ENCODE results near the gene LMBR1.

DNA sequence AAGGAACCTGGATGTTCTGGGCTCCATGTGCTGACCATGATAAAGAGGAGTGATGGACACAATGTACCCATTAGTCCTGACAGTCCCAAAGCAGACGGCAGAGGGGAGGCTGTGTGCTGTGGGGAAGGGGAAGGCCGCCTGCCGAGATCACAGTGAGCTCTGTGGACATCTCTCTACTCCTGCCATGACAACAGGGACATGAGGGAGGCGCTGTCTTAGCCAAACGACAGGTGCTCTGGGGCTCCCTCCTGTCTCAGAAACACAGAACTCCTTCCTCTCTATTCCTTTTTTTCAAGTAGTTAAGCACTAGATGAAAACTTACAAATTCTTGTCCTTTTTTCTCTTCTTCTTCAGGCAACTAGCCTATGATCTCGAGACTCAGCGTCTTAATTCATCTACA, 139.4 kb downstream of the LMBR1 start:
- TF ChIP-seq, protein P1, sequence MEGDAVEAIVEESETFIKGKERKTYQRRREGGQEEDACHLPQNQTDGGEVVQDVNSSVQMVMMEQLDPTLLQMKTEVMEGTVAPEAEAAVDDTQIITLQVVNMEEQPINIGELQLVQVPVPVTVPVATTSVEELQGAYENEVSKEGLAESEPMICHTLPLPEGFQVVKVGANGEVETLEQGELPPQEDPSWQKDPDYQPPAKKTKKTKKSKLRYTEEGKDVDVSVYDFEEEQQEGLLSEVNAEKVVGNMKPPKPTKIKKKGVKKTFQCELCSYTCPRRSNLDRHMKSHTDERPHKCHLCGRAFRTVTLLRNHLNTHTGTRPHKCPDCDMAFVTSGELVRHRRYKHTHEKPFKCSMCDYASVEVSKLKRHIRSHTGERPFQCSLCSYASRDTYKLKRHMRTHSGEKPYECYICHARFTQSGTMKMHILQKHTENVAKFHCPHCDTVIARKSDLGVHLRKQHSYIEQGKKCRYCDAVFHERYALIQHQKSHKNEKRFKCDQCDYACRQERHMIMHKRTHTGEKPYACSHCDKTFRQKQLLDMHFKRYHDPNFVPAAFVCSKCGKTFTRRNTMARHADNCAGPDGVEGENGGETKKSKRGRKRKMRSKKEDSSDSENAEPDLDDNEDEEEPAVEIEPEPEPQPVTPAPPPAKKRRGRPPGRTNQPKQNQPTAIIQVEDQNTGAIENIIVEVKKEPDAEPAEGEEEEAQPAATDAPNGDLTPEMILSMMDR (IDR thresholded peaks at IDR 0.05; ENCODE audit: extremely low read depth in 1 of 2, insufficient read depth in 1 of 2, low read depth in 1 of 2, low read length in 2 of 2) = no peak
- TF ChIP-seq POLR2AphosphoS5 (IDR thresholded peaks at IDR 0.05; ENCODE audit: insufficient read depth, low read depth, low read length) (no peak), POLR2A (IDR thresholded peaks at IDR 0.05; ENCODE audit: low read depth, low read length) (no peak), GATA2 (IDR thresholded peaks at IDR 0.05; ENCODE audit: insufficient read depth, insufficient read length, low read depth, low read length) (no peak)
- TF ChIP-seq, protein P2, sequence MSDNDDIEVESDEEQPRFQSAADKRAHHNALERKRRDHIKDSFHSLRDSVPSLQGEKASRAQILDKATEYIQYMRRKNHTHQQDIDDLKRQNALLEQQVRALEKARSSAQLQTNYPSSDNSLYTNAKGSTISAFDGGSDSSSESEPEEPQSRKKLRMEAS (IDR thresholded peaks at IDR 0.05; ENCODE audit: insufficient read depth, insufficient read length) = no peak

All from endothelial cell of umbilical vein (primary cell).